ENCODE data around the gene ELL2. TPM values are rescaled to one million over a fixed set of nuclear protein-coding genes. Genes with fewer than 3 reads are reported as not detected.

ELL2 gene
- total RNA-seq, 1 experiment from 2014 or later, result 27.5 TPM

DNA sequence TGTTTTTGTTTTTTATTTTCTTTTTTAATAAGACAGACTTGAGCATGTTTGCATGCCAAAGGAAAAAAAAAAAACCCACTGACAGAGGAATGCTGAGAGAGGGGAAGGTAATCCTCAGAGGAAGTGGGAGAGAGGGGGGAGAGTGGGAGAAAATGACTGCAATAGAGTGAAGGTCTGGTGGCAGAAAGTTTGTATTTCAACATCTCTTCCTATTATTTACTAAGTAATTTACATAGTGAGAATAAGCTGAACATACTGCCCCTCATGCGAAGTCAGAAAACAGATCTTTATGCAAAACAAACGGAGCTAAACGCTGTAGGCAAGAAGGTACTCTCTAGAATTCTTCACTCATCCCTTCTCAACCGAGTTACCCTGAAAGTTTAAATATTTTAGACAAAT, 45.0 kb downstream of the ELL2 start:
- no peaks in the 10 kb centered on the region for H4K20me1 ChIP-seq (ENCODE audit: control insufficient read depth, insufficient read depth, insufficient read length)

More for the DNA sequence above, 45.0 kb downstream of the ELL2 start:
- Histone ChIP-seq H2BK120ac (ENCODE audit: low read depth, low read length, poor library complexity, severe bottlenecking) (no peak overlapping the region), H4K5ac (ENCODE audit: insufficient read length, low read depth, low read length) (no peak overlapping the region), H3K56ac (ENCODE audit: insufficient read length, low read depth, low read length) (no peak overlapping the region), H3T11ph (ENCODE audit: low read length) (no peak overlapping the region), H3K18ac (ENCODE audit: insufficient read length, low read depth, low read length) (no peak overlapping the region), H3K79me1 (ENCODE audit: insufficient read depth, low read depth, low read length, poor library complexity, severe bottlenecking) (no peaks in the 10 kb centered on the region), H3K4me1 (ENCODE audit: insufficient read depth, low read length) (no peaks in the 10 kb centered on the region; the same call in 1 of the 2 replicates), H2AK5ac (ENCODE audit: insufficient read length, low read length) (no peak overlapping the region), H3K27ac (ENCODE audit: insufficient read length, low read depth, low read length) (no peak overlapping the region), H3K4ac (ENCODE audit: low read depth, low read length) (no peak overlapping the region), H2AFZ (ENCODE audit: low read length) (no peak overlapping the region), H3K9me3 (ENCODE audit: control insufficient read depth, low read depth, low read length) (no peaks in the 10 kb centered on the region), H2BK20ac (ENCODE audit: low read depth, low read length, poor library complexity, severe bottlenecking) (no peak overlapping the region), H4K8ac (replicated peaks; ENCODE audit: insufficient read length, low read depth, low read length) (no peak overlapping the region), H4K91ac (ENCODE audit: insufficient read length, low read depth, low read length) (no peak overlapping the region), H3K27me3 (ENCODE audit: insufficient read depth, low read length) (no peaks in the 10 kb centered on the region), H3K4me2 (ENCODE audit: insufficient read depth, insufficient read length, low read length) (no peak overlapping the region), H3K23ac (ENCODE audit: insufficient read length, low read depth, low read length) (no peak overlapping the region), H3K79me2 (ENCODE audit: insufficient read depth, low read length) (no peaks in the 10 kb centered on the region), H3K23me2 (ENCODE audit: insufficient read length, low read depth, low read length, poor library complexity, severe bottlenecking) (no peaks in the 10 kb centered on the region), H3K14ac (ENCODE audit: insufficient read depth, low read length) (no peak overlapping the region), H2BK5ac (ENCODE audit: insufficient read length, low read length) (no peak overlapping the region), H2BK12ac (ENCODE audit: insufficient read length, low read depth, low read length) (no peak overlapping the region), H2BK15ac (ENCODE audit: low read depth, low read length) (no peak overlapping the region), H3K9ac (ENCODE audit: extremely low read depth, insufficient read length, low read length) (no peak overlapping the region)
- WGBS (ENCODE audit: extremely low coverage, insufficient read length, low lambda C conversion rate), result no CpG with 5 or more reads among the region's 4 CpGs
- peaks cover 0 to 3% (median 0%) of the 10 kb centered on the region in 3 experiments; a peak in 1 of 7 replicates for H3K36me3 Mint-ChIP-seq (ENCODE audit: insufficient read depth in 1 of 3, low read depth in 3 of 3)
- TF ChIP-seq, protein P1, sequence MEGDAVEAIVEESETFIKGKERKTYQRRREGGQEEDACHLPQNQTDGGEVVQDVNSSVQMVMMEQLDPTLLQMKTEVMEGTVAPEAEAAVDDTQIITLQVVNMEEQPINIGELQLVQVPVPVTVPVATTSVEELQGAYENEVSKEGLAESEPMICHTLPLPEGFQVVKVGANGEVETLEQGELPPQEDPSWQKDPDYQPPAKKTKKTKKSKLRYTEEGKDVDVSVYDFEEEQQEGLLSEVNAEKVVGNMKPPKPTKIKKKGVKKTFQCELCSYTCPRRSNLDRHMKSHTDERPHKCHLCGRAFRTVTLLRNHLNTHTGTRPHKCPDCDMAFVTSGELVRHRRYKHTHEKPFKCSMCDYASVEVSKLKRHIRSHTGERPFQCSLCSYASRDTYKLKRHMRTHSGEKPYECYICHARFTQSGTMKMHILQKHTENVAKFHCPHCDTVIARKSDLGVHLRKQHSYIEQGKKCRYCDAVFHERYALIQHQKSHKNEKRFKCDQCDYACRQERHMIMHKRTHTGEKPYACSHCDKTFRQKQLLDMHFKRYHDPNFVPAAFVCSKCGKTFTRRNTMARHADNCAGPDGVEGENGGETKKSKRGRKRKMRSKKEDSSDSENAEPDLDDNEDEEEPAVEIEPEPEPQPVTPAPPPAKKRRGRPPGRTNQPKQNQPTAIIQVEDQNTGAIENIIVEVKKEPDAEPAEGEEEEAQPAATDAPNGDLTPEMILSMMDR (conservative IDR thresholded peaks at IDR 0.05), result no peak
- peaks cover 19 to 22% of the 10 kb centered on the region in 2 experiments for H3K4me1 Mint-ChIP-seq
- DNase-seq, result no peak
- no peaks in the 10 kb centered on the region for H3K27me3 Mint-ChIP-seq (ENCODE audit: low read depth)
- H3K9me3 Mint-ChIP-seq, result no peaks in the 10 kb centered on the region
- H3K4me3 Mint-ChIP-seq, result no peak overlapping the region
- peak overlapping the region in 1 of 3 experiments; percentile 28; a peak in 1 of 7 replicates for H3K27ac Mint-ChIP-seq
